H1 (cell line): ENCODE results near the gene CDC5L.

ENCODE experiments used
- ATF2 ChIP-seq: IDR thresholded peaks from 2 replicates; pipeline ENCODE4 v1.6.1; 2012; ENCODE audit warnings: low read length, inconsistent platforms
- EP300 ChIP-seq, 2 experiments: IDR thresholded peaks; 1 replicate in 1 of 2; 2 replicates in 1 of 2; pipeline ENCODE4 v1.6.1; 2011 to 2012; ENCODE audit warnings: low read depth in 2 of 2, low read length in 2 of 2, mild to moderate bottlenecking in 2 of 2, borderline replicate concordance in 1 of 2, inconsistent platforms in 1 of 2, moderate library complexity in 1 of 2
- EZH2 ChIP-seq: fragments of 200-600 bp; sonication (generic); IDR thresholded peaks from 2 replicates; pipeline ENCODE4 v1.7.1; 2012; ENCODE audit warnings: low read depth, mild to moderate bottlenecking, moderate library complexity, low read length, inconsistent platforms; ENCODE audit not compliant: severe bottlenecking
- GABPA ChIP-seq: IDR thresholded peaks from 2 replicates; pipeline ENCODE4 v1.6.1; 2011; ENCODE audit warnings: mild to moderate bottlenecking, low read length, moderate library complexity, borderline replicate concordance; ENCODE audit not compliant: insufficient read depth
- KDM5A ChIP-seq: fragments of 200-600 bp; IDR thresholded peaks from 2 replicates; pipeline ENCODE4 v1.7.1; 2012; ENCODE audit warnings: mild to moderate bottlenecking, low read length, inconsistent platforms, mixed read lengths
- MAFK ChIP-seq: IDR thresholded peaks from 2 replicates; pipeline ENCODE4 v1.6.1; 2012; ENCODE audit warnings: low read depth, mild to moderate bottlenecking, improper control_type of control experiment, low read length
- MAX ChIP-seq: IDR thresholded peaks from 2 replicates; pipeline ENCODE4 v1.6.1; 2012; ENCODE audit warnings: inconsistent platforms
- POLR2A ChIP-seq, 2 experiments: IDR thresholded peaks; 1 replicate in 1 of 2; 2 replicates in 1 of 2; pipeline ENCODE4 v1.6.1; 2011; ENCODE audit warnings: low read depth in 2 of 2, low read length in 2 of 2, mild to moderate bottlenecking in 2 of 2; ENCODE audit errors: control extremely low read depth in 1 of 2
- TCF12 ChIP-seq: IDR thresholded peaks from 2 replicates; pipeline ENCODE4 v1.6.1; 2011; ENCODE audit warnings: low read depth, mild to moderate bottlenecking, low read length
- TF ChIP-seq, protein P1 (sequence below), 3 experiments: IDR thresholded peaks; 1 replicate in 2 of 3; 2 replicates in 1 of 3; pipeline versions ENCODE4 v1.5.1 to v1.6.1; 2011; ENCODE audit warnings: low read length in 3 of 3, mild to moderate bottlenecking in 3 of 3, inconsistent platforms in 2 of 3, low read depth in 1 of 3, moderate library complexity in 1 of 3; ENCODE audit not compliant: insufficient read depth in 1 of 3; ENCODE audit errors: control extremely low read depth in 1 of 3

GRCh38 chr6:44386364-44386928 is 1.1 kb upstream of the CDC5L start:
- no peak for TF ChIP-seq KDM5A
- TF ChIP-seq, protein P1, sequence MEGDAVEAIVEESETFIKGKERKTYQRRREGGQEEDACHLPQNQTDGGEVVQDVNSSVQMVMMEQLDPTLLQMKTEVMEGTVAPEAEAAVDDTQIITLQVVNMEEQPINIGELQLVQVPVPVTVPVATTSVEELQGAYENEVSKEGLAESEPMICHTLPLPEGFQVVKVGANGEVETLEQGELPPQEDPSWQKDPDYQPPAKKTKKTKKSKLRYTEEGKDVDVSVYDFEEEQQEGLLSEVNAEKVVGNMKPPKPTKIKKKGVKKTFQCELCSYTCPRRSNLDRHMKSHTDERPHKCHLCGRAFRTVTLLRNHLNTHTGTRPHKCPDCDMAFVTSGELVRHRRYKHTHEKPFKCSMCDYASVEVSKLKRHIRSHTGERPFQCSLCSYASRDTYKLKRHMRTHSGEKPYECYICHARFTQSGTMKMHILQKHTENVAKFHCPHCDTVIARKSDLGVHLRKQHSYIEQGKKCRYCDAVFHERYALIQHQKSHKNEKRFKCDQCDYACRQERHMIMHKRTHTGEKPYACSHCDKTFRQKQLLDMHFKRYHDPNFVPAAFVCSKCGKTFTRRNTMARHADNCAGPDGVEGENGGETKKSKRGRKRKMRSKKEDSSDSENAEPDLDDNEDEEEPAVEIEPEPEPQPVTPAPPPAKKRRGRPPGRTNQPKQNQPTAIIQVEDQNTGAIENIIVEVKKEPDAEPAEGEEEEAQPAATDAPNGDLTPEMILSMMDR (IDR thresholded peaks at IDR 0.05; ENCODE audit: control extremely low read depth in 1 of 3, insufficient read depth in 1 of 3, low read depth in 1 of 3, low read length in 3 of 3), result no peak
- TF ChIP-seq POLR2A (IDR thresholded peaks at IDR 0.05; ENCODE audit: control extremely low read depth in 1 of 2, low read depth in 2 of 2, low read length in 2 of 2), result no peak
- no peak for TF ChIP-seq EZH2
- TF ChIP-seq TCF12, result no peak
- no peak for TF ChIP-seq MAX
- TF ChIP-seq GABPA, result no peak
- no peak for TF ChIP-seq EP300 (IDR thresholded peaks at IDR 0.05; ENCODE audit: borderline replicate concordance in 1 of 2, low read depth in 2 of 2, low read length in 2 of 2)
- no peak for TF ChIP-seq ATF2
- no peak for TF ChIP-seq MAFK
